Measurements from ENCODE around the gene R3HDM2.

R3HDM2 gene

DNA sequence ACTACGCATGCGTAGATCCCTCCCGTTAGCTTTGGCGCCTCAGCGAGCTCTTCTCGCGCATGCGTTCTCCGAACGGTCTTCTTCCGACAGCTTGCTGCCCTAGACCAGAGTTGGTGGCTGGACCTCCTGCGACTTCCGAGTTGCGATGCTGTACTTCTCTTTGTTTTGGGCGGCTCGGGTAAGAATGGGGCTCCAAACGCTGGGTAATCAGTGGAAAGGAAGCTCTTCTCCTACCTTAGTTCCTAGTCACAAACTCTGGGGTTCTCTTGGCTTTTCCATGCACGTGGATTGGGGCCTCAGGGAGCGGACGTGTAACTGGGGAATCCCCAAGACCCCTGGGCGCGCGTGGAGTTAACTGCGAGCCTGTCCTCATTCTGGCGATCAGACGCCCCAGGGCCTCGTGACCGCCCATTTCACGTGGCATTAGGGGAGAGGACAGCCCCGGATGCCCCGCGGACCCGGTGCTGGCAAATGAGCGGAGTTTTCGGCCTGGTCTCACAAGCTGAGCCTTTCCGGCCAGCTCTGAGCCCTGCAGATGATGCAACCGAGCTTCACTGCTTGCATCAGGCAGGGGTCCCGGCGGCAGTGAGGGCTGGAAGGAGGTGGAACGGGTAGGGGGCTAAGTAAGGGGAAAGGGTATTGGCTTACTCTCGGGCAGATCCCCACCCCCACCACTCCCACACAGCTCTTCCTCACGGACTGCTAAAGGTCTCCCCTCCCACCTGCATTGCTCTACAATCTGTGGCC is 201.0 kb downstream of the R3HDM2 start, which contains the start of gene SHMT2:
Gene SHMT2, plus strand, starts transcription at position 78 of the 747 bp plus-strand sequence. Its CDS starts 68 bp downstream, at position 146.
- DNase-seq (ENCODE audit: low read depth in 3 of 3), result peak; percentile 92 to 94 (median 92)

DNA sequence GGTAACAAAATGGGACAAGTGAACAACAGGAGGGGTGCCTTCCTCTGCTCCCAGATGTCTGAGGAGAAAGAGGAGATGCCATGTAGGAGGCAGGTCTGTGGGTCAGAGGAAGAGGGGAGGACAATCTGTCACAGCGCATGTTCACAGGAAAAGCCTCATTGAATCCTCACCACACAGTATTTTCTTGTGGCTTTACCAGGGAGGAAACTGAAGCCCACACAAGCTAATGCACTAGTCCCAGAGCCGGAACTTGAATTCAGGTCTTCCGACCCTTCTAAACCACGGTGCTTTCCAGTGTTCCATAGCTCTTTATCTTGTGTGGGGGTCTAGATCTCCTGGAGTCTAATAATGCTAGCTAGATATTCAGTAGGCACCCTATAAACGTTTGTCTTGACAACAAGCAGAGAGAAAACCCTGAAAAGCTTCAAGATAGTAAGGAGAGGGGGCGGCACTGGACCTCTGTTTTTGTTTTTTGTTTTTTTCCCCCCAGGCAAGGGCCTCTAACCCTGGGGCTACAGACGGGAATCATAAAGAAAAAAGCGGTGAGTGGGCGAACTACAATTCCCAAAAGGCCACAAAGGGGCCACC is 201.7 kb downstream of the R3HDM2 start:
- DNase-seq (ENCODE audit: low read depth in 3 of 3), result no peak

DNA sequence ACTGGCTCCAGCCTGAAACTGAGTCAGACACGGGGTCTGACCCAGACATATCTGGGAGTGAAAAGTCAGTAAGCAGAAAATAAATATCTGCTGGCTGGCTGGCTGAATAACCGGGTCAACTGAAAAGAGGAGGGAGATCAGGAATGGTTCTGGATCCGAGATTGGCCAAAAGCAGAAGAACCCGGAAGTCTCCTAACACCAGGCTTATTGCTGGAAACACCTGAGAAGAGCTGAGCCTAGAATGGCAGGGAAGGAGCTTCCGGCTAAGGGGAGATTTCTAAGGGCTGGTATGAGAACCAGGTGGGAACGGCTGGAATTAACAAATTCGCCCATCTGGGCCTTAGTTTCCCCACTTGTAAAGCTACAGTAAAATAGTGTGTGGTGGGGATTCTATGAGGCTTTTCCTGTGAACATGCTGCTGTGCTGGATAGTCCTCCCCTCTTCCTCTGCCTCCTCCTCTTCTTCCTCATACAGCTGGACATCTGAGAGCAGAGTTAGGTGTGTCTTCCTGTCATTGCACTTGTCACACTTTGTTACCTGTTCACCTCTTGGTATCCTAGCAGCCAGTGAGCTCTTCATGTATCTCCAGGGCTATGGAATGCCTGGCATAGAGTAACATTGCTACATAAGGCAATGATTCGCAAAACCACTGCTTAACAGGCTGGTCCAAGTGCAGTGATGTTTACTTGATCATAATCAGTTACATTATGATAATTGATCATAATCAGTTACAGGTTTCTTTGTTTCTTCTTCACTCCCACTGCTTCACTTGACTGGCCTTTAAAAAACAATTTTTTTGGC is 203.3 kb downstream of the R3HDM2 start:
- DNase-seq (ENCODE audit: low read depth in 3 of 3), result no peak

DNA sequence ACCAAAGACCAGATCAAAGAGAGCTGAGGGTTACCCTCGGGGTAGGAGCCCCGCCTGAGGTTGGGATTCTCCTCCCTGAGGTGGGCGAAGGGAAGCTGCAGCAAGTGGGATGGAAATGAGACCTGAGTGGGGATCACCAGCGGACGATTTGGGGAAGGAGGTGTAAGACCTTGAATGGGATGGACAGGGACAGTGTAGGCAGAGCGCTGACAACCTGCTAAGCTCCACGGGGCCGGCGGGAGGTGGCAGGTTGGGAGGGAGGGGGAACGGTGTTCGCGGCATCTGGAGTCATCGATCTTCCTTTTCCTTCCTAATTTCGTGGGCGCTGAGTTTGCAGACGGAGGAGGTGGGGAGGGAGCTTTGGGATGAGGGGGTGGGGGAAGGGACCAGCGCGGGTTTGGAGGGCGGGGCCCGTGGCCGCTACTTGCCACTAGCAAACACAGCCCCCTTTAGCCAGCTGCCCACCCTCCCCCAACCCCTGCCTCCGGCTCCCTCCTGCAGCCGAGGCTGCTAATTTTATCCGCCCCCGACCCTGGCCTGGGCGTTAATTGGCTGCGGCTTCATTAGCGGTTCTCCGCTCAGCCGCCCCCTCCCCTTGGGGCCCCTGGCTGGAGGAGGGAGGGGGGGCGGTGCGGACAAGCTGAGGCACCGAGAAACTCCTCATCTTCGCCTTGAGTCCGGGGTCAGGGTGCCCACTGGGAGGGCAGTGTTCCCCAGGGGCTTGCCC is 204.1 kb downstream of the R3HDM2 start:
- no peak for DNase-seq (ENCODE audit: low read depth in 3 of 3)

DNA sequence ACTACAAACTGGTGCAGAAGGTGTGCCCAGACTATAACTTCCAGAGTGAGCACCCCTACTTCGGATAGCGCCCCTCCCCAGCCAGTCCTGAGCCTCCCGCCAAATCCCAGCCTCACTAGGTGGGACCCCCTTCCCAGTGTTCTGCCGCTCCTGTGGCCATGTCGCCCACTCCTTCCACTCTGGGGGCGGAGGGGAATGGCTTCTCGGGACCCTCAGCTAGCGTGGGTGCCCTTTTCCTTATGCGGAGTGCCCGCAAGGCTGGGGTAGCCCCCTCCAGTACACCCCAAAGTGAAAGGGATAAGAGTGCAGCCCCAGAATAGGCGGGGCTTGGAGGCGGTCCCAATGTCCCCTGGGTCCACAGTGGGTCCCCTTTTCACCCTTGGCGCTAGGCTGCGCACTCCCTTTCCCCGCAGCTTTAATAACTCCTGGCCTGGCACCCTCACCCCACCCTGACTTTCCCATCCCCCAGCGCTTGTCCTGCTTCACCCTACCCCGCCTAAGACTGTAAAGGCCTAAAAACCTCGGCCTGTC is 205.1 kb downstream of the R3HDM2 start:
- no peak for DNase-seq (ENCODE audit: low read depth in 3 of 3)

DNA sequence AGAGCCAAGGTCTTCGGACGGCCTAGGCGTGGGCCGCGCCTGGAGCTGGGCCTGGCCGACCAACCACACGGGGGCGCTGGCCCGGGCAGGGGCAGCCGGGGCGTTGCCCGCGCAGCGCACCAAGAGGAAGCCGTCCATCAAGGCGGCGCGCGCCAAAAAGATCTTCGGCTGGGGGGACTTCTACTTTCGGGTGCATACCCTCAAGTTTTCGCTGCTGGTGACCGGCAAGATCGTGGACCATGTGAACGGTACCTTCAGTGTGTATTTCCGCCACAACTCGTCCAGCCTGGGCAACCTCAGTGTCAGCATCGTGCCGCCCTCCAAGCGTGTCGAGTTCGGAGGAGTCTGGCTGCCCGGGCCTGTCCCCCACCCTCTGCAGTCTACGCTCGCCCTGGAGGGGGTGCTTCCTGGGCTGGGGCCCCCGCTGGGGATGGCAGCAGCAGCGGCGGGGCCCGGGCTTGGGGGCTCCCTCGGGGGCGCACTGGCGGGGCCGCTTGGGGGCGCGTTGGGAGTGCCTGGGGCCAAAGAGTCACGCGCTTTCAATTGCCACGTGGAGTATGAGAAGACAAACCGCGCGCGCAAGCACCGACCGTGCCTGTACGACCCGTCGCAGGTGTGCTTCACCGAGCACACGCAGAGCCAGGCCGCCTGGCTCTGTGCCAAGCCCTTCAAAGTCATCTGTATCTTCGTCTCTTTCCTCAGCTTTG is 205.7 kb downstream of the R3HDM2 start:
- DNase-seq (ENCODE audit: low read depth in 3 of 3), result peak in 1 of 3 donors; percentile 67

DNA sequence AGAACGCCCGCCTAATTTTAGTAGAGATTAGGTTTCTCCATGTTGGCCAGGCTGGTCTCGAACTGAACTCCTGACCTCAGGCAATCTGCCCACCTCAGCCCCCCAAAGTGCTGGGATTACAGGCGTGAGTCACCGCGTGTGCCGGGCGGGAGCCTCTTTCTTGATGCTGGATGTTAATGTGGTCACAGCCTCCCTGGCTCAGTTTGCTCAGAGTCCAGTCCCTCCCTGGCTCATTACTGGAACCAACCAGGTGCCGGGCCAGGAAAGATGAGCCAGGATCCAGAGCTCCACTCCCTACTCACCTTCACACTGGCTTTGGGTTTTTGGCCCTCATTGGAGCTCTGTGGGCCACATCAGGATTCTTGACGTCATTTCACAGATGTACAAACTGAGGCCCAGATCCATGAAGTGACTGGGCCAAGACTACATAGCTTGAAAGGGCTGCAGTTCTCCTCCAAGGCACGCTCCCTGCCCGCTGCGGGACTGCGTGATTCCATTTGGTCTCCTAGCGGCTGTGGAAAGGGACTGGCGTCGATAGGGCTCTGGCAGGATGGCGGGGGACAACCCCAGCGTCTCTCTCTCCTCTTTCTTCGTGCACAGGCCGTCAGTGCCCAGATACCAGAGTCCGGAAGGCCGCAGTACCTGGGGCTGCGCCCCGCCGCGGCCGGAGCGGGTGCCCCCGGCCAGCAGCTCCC is 206.4 kb downstream of the R3HDM2 start:
- DNase-seq (ENCODE audit: low read depth in 3 of 3), result no peak

DNA sequence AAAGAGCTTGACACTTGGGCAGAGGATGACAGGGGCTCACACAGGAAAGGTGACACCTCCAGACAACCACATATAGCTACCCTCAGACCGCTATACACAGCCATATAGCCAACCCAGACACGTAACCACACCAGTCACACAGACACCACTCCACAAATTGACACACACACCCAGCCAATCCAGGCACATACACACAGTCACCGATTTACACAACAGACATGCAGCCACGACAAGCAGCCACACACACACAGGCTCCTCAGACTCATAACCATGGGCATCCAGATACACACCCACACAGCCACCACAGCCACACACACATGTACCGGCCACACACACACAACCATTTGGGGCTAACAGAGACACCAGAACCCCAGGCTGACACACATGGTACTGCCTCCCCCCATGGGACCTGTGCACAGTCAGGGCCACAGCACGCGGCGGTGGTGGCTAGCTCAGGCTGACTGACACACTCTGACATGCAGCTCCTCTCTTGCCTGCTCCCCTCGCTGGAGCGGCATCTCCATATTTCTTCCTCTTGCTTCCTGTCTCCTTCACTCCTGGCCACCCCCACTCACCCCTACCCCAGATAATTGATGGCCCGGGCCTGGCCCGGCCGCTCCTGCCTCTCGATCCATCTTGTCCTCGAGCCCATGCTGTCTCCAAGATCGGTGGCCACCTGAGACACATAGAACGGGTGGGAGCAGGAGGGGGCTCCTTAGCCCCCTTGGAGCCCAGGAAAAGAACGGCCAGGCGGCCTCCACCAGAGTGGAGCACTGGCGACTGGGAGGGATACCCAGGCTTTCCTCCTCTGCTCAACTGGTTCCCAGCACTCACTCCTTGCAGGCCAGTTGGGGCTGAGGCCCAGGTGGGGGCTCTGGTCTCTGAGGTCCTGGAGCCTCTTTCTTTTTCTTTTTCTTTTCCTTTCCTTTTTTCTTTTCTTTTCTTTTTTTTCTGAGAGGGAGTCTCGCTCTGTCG is 207.4 kb downstream of the R3HDM2 start:
- DNase-seq (ENCODE audit: low read depth in 3 of 3), result no peak

DNA sequence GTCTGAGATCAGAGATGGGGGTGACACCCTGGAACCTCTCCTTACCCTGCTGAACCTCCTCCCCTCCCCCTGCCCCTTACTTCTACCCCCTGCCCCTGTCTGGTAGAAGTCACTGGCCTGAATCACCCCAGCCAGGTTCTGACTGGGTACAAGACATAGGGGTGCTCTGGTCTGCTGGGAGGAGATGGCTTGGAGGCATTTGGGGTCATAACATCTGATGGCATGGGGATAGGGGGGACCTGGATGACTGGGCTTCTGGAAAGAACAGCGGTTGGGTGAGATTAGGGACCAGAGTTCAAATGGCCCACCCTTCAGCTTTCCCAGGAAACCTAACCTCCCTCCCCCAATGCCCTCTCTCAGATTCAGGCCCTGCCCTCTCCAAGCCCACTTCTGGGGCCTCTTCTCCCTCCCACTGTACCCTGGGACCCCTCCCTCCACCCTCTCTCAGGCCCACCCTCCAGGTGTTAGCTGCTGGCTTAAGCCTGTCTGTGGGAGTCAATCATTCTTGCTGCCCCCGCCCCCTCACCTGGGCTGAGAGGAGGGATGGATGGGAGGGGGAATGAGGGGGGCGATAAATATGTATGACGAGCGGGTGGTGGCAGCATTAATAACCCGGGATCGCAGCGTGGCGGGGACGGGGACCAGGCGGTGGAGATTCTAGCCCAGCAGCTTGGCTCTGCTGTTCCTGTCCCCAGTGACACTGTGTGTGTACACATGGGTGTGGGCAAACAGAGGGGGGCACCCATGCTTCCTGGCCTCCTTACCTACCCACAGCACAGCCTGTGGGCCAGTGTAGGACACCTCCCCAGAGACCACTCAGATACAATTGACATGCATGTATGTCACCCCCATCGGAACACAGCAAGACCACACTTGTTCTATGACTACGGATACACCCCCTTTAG is 208.3 kb downstream of the R3HDM2 start:
- DNase-seq (ENCODE audit: low read depth in 3 of 3), result no peak

DNA sequence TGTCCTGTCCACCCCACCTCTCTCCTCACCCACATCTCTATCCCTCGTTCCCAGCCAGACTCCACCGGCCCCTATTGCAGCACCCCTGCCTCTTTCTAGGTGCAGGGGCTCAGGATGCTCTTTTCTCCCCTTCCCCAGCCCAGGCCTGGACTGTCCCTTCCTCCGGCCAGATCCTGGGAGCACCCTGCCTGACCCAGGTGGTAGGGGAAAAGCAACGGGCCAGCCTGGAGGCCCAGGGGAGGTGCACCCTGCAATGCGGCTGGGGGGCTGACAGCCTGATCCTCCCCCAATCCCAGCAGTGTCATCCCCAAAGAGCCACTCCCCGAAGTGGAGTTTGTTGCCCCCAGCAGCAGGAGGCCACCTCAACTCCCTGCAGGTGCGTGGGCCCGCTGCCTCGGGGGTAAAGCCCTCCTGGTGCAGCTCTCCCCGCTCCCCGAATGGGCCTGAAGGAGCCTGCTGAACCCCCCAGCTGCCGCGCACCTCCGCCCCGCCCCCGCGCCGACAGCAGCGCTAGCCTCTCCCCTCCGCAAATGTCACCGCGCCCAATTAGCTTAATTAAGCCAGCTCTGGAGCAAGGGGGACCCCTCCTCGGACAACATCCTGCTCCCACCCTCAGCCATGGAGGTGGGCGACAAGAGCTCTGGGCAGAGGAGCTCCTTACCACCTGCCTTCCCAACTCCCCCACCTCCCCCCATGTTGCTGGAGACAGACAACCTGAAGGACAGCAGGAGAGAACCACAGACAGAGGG is 209.5 kb downstream of the R3HDM2 start:
- no peak for DNase-seq (ENCODE audit: low read depth in 3 of 3)

DNA sequence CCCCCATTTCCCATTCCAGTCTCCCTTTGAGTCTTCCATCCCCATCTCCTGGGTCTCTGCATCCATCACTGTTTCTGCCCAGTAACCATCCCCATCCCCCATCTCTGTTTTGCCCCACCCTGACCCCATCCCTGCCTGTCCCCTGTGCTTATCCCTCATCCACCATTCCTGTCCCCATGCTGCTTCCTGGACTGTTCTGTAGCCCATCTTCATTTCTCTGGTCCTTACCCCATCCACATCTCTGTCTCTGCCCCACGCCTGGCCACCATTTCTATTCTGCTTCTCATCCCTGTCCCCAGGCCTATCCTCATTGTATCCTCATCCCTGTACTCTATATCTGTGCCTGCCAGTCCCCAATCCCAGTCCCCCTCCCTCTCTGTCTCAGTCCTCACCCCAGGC is 210.1 kb downstream of the R3HDM2 start:
- DNase-seq (ENCODE audit: low read depth in 3 of 3), result no peak

DNA sequence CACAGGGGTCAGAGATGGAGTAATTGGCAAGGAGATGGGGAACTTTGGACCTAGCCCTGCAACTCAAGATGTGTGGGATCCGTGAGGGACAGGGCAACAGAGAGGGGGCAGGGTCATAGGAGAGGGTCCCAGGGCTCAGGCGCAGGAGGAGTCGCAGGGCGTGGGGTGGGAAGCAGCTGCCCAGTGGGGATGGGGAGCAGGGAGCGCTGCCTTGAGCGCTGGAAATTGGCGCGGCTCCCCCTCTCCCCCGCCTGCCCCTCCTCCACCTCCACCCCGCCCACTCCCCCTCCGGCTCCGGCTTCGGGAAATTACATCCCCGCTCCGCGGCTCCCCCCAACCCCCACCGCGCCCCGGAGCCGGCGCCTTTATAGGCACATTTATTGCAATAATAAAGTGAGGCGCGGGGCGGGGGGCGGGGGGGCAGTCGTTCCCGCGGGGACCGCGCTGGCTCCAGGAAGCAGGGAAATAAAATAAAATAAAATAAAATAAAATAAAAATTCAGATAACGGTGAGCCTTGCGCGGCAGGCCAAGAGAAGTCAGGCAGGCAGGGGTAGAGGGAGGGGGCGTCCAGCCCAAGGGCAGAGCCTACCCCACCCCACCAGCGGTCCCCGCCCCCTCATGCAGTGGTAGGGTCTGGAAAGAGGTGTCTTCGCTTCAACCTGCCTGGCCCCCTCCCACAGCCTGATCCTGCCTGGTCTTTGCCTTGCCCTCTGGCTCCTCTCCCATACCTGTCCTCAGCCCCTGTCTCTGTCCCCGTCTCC is 210.7 kb downstream of the R3HDM2 start:
- DNase-seq (ENCODE audit: low read depth in 3 of 3), result no peak

DNA sequence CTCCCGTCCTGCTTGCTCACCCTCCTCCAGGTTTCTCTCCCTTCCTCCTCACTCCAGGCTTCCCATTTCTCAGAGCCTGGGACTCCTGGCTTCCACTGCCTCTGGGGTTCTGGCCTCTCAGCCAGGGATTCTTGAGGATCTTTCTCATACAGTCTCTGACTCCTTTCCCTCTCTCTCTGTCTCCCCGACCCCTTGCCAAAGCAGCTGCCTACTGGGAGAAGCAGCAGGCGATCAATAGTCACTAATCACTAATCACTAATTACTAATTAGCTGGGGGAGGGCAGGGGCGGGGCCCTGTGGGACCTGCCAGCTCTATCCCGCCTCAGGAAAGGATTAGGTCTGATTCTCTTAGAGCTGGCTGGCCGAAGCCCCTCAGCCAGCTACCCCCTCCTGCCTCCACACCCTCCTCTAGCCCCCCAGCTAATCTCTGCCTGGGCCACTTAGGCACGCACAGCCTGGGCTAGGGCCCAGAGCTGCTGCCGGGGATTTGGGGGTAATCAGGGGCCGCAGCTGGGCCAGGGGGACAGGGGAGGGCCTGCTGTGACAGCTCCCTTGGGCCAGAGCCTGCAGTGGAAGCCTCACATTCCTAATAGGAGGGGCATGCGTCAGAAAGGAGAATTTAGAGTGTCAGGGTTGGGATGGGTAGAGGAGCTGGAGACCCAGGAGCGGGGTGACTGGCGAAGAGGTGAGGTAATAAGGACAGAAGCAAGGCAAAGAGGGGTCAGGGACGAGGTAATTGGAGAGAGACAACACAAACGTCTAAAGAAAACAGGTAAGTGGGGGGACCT is 211.4 kb downstream of the R3HDM2 start:
- DNase-seq (ENCODE audit: low read depth in 3 of 3), result no peak

DNA sequence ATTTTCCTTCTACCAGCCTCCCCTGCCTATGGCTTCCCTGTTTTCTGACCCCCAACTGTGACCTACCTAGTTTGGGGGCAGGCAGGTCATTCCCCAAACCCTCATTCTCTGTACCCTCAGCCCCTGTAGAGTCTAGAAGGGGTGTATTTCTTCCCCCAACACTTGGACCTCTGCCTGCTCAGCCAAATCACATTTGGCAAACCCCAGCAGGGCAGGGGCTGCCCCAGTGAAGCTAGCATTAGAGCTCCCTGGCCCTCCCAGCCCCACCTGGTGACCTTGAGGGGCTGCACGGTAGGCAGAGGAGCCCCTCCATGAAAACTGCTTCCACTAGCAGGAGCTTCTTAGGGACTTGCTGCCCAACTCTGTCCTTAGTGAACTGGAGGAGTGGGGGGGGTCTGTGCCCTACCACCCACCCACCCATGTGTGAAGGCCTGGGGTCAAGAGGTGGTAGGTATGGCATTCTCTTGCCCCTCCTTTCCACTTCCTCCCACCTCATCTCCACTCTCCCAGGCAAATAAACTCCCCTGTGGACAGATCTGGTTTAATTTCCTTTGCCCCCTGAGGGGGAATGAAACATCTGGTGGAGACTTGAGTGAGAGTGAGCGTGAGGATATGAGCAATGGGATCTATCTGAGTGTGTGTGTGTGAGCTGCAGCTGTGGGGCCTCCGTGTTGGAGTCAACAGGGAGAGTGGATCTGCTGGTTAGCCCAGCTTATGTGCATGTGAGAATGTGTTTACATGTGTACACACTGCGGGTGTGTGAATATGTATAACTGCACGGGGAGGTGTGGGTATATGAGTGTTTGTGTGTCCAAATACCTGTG is 212.6 kb downstream of the R3HDM2 start:
- no peak for DNase-seq (ENCODE audit: low read depth in 3 of 3)
